Glomerular visceral epithelial cell (primary cell): ENCODE measurements around the gene NSMCE1.
"Not testable (repeated sequence)": the region's sequence is repeated elsewhere in the genome, so short reads cannot be mapped to it uniquely, and the experiment has no call there.

ENCODE experiments used
- DNase-seq: peaks from one replicate; pipeline ENCODE4 v3.0.0-alpha.2; 2016; ENCODE audit errors: extremely low spot score

The NSMCE1 gene

GRCh38 chr16:27269300-27270150 lies 953 bp upstream of the NSMCE1 start:
- no peak for DNase-seq

GRCh38 chr16:27267037-27267677 lies 1.4 kb downstream of the NSMCE1 start:
- no peak for DNase-seq

GRCh38 chr16:27265982-27266381 lies 2.6 kb downstream of the NSMCE1 start:
- DNase-seq: no peak

- DNase-seq: peak; percentile 45
Measured at GRCh38 chr16:27264151-27264550, 4.4 kb downstream of the NSMCE1 start.

GRCh38 chr16:27262904-27263423 lies 5.6 kb downstream of the NSMCE1 start:
- DNase-seq: not testable (repeated sequence)

- no peak for DNase-seq
Measured at GRCh38 chr16:27259710-27260109, 8.9 kb downstream of the NSMCE1 start.

- DNase-seq: no peak
Measured at GRCh38 chr16:27258241-27258734, 10.3 kb downstream of the NSMCE1 start.

GRCh38 chr16:27257271-27257670 lies 11.3 kb downstream of the NSMCE1 start:
- no peak for DNase-seq

- no peak for DNase-seq
Measured at GRCh38 chr16:27256861-27257260, 11.7 kb downstream of the NSMCE1 start.

GRCh38 chr16:27254262-27254811 lies 14.2 kb downstream of the NSMCE1 start:
- no peak for DNase-seq

GRCh38 chr16:27253526-27253930 lies 15.0 kb downstream of the NSMCE1 start:
- DNase-seq: peak; percentile 63

- no peak for DNase-seq
Measured at GRCh38 chr16:27252206-27252585, 16.4 kb downstream of the NSMCE1 start.

- DNase-seq: no peak
Measured at GRCh38 chr16:27251541-27252205, 16.9 kb downstream of the NSMCE1 start.

- not testable (repeated sequence) for DNase-seq
Measured at GRCh38 chr16:27248886-27249285, 19.7 kb downstream of the NSMCE1 start.

- no peak for DNase-seq
Measured at GRCh38 chr16:27248036-27248435, 20.5 kb downstream of the NSMCE1 start.

- not testable (repeated sequence) for DNase-seq
Measured at GRCh38 chr16:27247076-27247475, 21.5 kb downstream of the NSMCE1 start.

GRCh38 chr16:27246439-27246838 lies 22.1 kb downstream of the NSMCE1 start:
- DNase-seq: no peak

- DNase-seq: peak; percentile 82
Measured at GRCh38 chr16:27245276-27246172, 23.0 kb downstream of the NSMCE1 start.

GRCh38 chr16:27244363-27244755 lies 24.2 kb downstream of the NSMCE1 start:
- no peak for DNase-seq

GRCh38 chr16:27243725-27244362 lies 24.7 kb downstream of the NSMCE1 start:
- no peak for DNase-seq
